ENCODE measurements around the gene TNFRSF13B.
"Not testable (repeated sequence)": the region's sequence is repeated elsewhere in the genome, so short reads cannot be mapped to it uniquely, and the experiment has no call there.

- TF ChIP-seq POLR2AphosphoS5 (IDR thresholded peaks at IDR 0.05; ENCODE audit: borderline replicate concordance, low read depth, low read length); EZH2 (IDR thresholded peaks at IDR 0.05): not testable (repeated sequence)
Measured at GRCh38 chr17:17004997-17005614, 33.2 kb upstream of the TNFRSF13B start.
